ENCODE results near the gene DLGAP1. TPM values are rescaled to one million over a fixed set of nuclear protein-coding genes. Genes with fewer than 3 reads are reported as not detected.
A peak's percentile ranks its signal among the peaks of the same experiment; 100 is the strongest.

DLGAP1 gene
- total and polyA plus RNA-seq, 2 of the 8 experiments (the other 6 are each of a cell fraction or from before 2014, with no cell fraction given): 11.8 to 16.9 TPM

GRCh38 chr18:3450012-3450798 is 1004.9 kb downstream of the DLGAP1 start, which contains the start of gene TGIF1 (continued):
- TF ChIP-seq SIX5 (IDR thresholded peaks at IDR 0.05; ENCODE audit: low read depth, low read length) (no peak), KDM5A (IDR thresholded peaks at IDR 0.05; ENCODE audit: low read length) (no peak), PHF8 (conservative IDR thresholded peaks at IDR 0.05; ENCODE audit: low read depth, low read length) (peak; percentile 49), RFX5 (IDR thresholded peaks at IDR 0.05; ENCODE audit: borderline replicate concordance, low read depth, low read length) (no peak), TEAD4 (IDR thresholded peaks at IDR 0.05; ENCODE audit: low read depth, low read length) (no peak), BRCA1 (IDR thresholded peaks at IDR 0.05; ENCODE audit: low read depth, low read length) (no peak), RBBP5 (IDR thresholded peaks at IDR 0.05; ENCODE audit: borderline replicate concordance, low read depth, low read length) (no peak), POLR2AphosphoS5 (IDR thresholded peaks at IDR 0.05; ENCODE audit: low read depth, low read length) (peak; percentile 58; the same call in 1 of the 2 replicates), TBP (IDR thresholded peaks at IDR 0.05; ENCODE audit: low read depth, low read length) (peak; percentile 65; the same call in 1 of the 2 replicates), TAF1 (IDR thresholded peaks at IDR 0.05; ENCODE audit: low read depth, low read length) (peak; percentile 38; the same call in 1 of the 2 replicates), SAP30 (IDR thresholded peaks at IDR 0.05; ENCODE audit: insufficient read depth, insufficient replicate concordance, low read length) (peak; percentile 92), KDM4A (IDR thresholded peaks at IDR 0.05; ENCODE audit: low read depth, low read length, severe bottlenecking) (no peak), TAF7 (optimal IDR thresholded peaks at IDR 0.05; ENCODE audit: borderline replicate concordance, low read depth, low read length) (peak; percentile 46), NANOG (IDR thresholded peaks at IDR 0.05; ENCODE audit: insufficient read depth, low read depth, low read length, poor library complexity, severe bottlenecking) (no peak), HDAC2 (IDR thresholded peaks at IDR 0.05; ENCODE audit: borderline replicate concordance in 1 of 2, low read depth in 2 of 2, low read length in 2 of 2) (peak in 1 of 2 experiments; percentile 59; a peak in 1 of 4 replicates), SP4 (IDR thresholded peaks at IDR 0.05; ENCODE audit: low read length) (no peak), POLR2A (IDR thresholded peaks at IDR 0.05; ENCODE audit: control extremely low read depth in 1 of 2, low read depth in 2 of 2, low read length in 2 of 2) (peak in 1 of 2 experiments; percentile 61; a peak in 2 of 3 replicates), EGR1 (IDR thresholded peaks at IDR 0.05; ENCODE audit: borderline replicate concordance, low read depth, low read length) (no peak), E2F6 (IDR thresholded peaks at IDR 0.05) (no peak), CBX8 (IDR thresholded peaks at IDR 0.05; ENCODE audit: borderline replicate concordance, low read depth, low read length) (no peak), ZNF274 (IDR thresholded peaks at IDR 0.05; ENCODE audit: borderline replicate concordance, extremely low read depth, low read length) (no peak), SIN3A (conservative IDR thresholded peaks at IDR 0.05 in 1 of 2, IDR thresholded peaks at IDR 0.05 in 1 of 2; ENCODE audit: low read depth in 1 of 2, low read length in 2 of 2) (peak; percentile 46 to 94; a peak in 3 of 4 replicates), KDM1A (IDR thresholded peaks at IDR 0.05; ENCODE audit: borderline replicate concordance, low read length) (no peak)
